H1 (cell line): ENCODE results near the gene PBX2. TPM values are rescaled to one million over a fixed set of nuclear protein-coding genes. Genes with fewer than 3 reads are reported as not detected.
A peak's percentile ranks its signal among the peaks of the same experiment; 100 is the strongest.

Source experiments
- CTCF ChIA-PET: fragments of 300-600 bp; sonication (Branson Sonifier 250); formaldehyde crosslinking; loops from one replicate; lab custom pipeline; 2021; ENCODE audit not compliant: partially characterized antibody; lab: Charles Lee
- POLR2A ChIA-PET: fragments of 300-600 bp; sonication (Branson Sonifier 250); formaldehyde crosslinking; loops from one replicate; lab custom pipeline; 2021; ENCODE audit warnings: inconsistent platforms; ENCODE audit not compliant: partially characterized antibody; lab: Charles Lee
- DNase-seq, 2 experiments: peaks; one replicate each; pipeline versions ENCODE4 v3.0.0 to v3.0.0-alpha.2; 2010 to 2022; ENCODE audit warnings: low spot score in 2 of 2, low read depth in 1 of 2, mixed read lengths in 1 of 2
- FAIRE-seq: peaks from 2 replicates; lab custom pipeline; 2011; peaks lifted over from hg19 to GRCh38; lab: Jason Lieb, UNC
- H2AFZ ChIP-seq: 2 replicates; pipeline ENCODE4 v1.8.1; 2012; ENCODE audit warnings: low read length, inconsistent platforms
- H2AK5ac ChIP-seq: 2 replicates; pipeline ENCODE4 v1.6.1; 2013; ENCODE audit warnings: low read depth, low read length
- H2BK120ac ChIP-seq: replicated peaks from 2 replicates; pipeline ENCODE3; 2013; ENCODE audit warnings: low read depth, low read length, inconsistent platforms
- H2BK12ac ChIP-seq: 2 replicates; pipeline ENCODE4 v1.6.1; 2013; ENCODE audit warnings: low read depth, low read length
- H2BK15ac ChIP-seq: 2 replicates; pipeline ENCODE4 v1.6.1; 2013; ENCODE audit warnings: low read length
- H2BK20ac ChIP-seq: 2 replicates; pipeline ENCODE4 v1.6.1; 2013; ENCODE audit warnings: low read length
- H2BK5ac ChIP-seq: 2 replicates; pipeline ENCODE4 v1.6.1; 2013; ENCODE audit warnings: low read depth, low read length
- H3K14ac ChIP-seq: 2 replicates; pipeline ENCODE4 v1.6.1; 2013; ENCODE audit warnings: inconsistent platforms; ENCODE audit not compliant: insufficient read length
- H3K18ac ChIP-seq: 2 replicates; pipeline ENCODE4 v1.6.1; 2013; ENCODE audit warnings: low read length; ENCODE audit errors: extremely low read depth
- H3K23ac ChIP-seq: 2 replicates; pipeline ENCODE4 v1.6.1; 2013; ENCODE audit warnings: inconsistent platforms; ENCODE audit not compliant: insufficient read length
- H3K23me2 ChIP-seq: 2 replicates; pipeline ENCODE4 v1.6.1; 2013; ENCODE audit warnings: low read depth, low read length
- H3K27ac ChIP-seq: 2 replicates; pipeline ENCODE4 v1.6.1; 2011; ENCODE audit warnings: low read depth, low read length, inconsistent platforms
- H3K27me3 ChIP-seq, 4 experiments: replicated peaks in 1 of 4; 1 replicate in 1 of 4; 2 replicates in 3 of 4; pipeline versions ENCODE4 v1.6.1 to v1.8.1; 2011 to 2013; ENCODE audit warnings: low read length in 3 of 4, mild to moderate bottlenecking in 3 of 4, inconsistent platforms in 2 of 4, mixed read lengths in 2 of 4, moderate library complexity in 1 of 4; ENCODE audit not compliant: control insufficient read depth in 3 of 4, insufficient read depth in 3 of 4; ENCODE audit errors: extremely low read depth in 1 of 4
- H3K36me3 ChIP-seq, 4 experiments: 2 replicates each; pipeline versions ENCODE4 v1.6.1 to v1.8.1; 2011 to 2013; ENCODE audit warnings: mild to moderate bottlenecking in 4 of 4, low read length in 3 of 4, moderate library complexity in 2 of 4, control low read depth in 1 of 4, inconsistent platforms in 1 of 4; ENCODE audit not compliant: insufficient read depth in 4 of 4, control insufficient read depth in 2 of 4
- H3K4ac ChIP-seq: replicated peaks from 2 replicates; pipeline ENCODE3; 2013; ENCODE audit warnings: low read length, low read depth, mixed read lengths, inconsistent platforms; ENCODE audit not compliant: insufficient read length
- H3K4me1 ChIP-seq, 4 experiments: replicated peaks in 1 of 4; 1 replicate in 1 of 4; 2 replicates in 3 of 4; pipeline versions ENCODE4 v1.6.1 to v1.8.1; 2011 to 2013; ENCODE audit warnings: low read length in 3 of 4, inconsistent platforms in 2 of 4, mixed read lengths in 1 of 4; ENCODE audit not compliant: insufficient read depth in 4 of 4, control insufficient read depth in 3 of 4
- H3K4me2 ChIP-seq, 2 experiments: 2 replicates each; pipeline versions ENCODE4 v1.6.1 to v1.8.1; 2011 to 2013; ENCODE audit warnings: low read depth in 2 of 2, low read length in 2 of 2, control low read depth in 1 of 2, inconsistent platforms in 1 of 2, mild to moderate bottlenecking in 1 of 2; ENCODE audit not compliant: insufficient read depth in 1 of 2
- H3K4me3 ChIP-seq, 4 experiments: fragments of 200-600, 300-600 bp in 1 of 4; sonication (generic), shearing (Covaris generic), sonication (Bioruptor Twin) in 1 of 4; 2 replicates each; pipeline versions ENCODE4 v1.5.1 to v1.8.1; 2011 to 2016; ENCODE audit warnings: low read length in 4 of 4, low read depth in 3 of 4, control low read depth in 2 of 4, inconsistent platforms in 2 of 4, mild to moderate bottlenecking in 2 of 4, mixed read lengths in 1 of 4, moderate library complexity in 1 of 4; ENCODE audit not compliant: insufficient read depth in 2 of 4; ENCODE audit errors: extremely low read depth in 1 of 4
- H3K56ac ChIP-seq: replicated peaks from 2 replicates; pipeline ENCODE3; 2013; ENCODE audit warnings: low read depth, mild to moderate bottlenecking, mixed read lengths, low read length, inconsistent platforms; ENCODE audit not compliant: insufficient read length
- H3K79me1 ChIP-seq: 2 replicates; pipeline ENCODE4 v1.6.1; 2013; ENCODE audit warnings: low read depth, low read length, control low read depth
- H3K79me2 ChIP-seq, 2 experiments: 2 replicates each; pipeline versions ENCODE4 v1.6.1 to v1.8.1; 2012 to 2013; ENCODE audit warnings: low read length in 2 of 2, mild to moderate bottlenecking in 2 of 2, inconsistent platforms in 1 of 2; ENCODE audit not compliant: insufficient read depth in 2 of 2, control insufficient read depth in 1 of 2
- H3K9ac ChIP-seq, 4 experiments: replicated peaks in 1 of 4; 1 replicate in 1 of 4; 2 replicates in 3 of 4; pipeline versions ENCODE4 v1.6.1 to v1.8.1; 2011 to 2013; ENCODE audit warnings: low read depth in 3 of 4, low read length in 3 of 4, control low read depth in 2 of 4, mild to moderate bottlenecking in 2 of 4, moderate library complexity in 2 of 4, inconsistent platforms in 1 of 4; ENCODE audit errors: extremely low read depth in 1 of 4
- H3K9me3 ChIP-seq, 2 experiments: 2 replicates each; pipeline versions ENCODE4 v1.6.1 to v1.8.1; 2012 to 2013; ENCODE audit warnings: mild to moderate bottlenecking in 2 of 2, moderate library complexity in 2 of 2, control low read depth in 1 of 2, inconsistent platforms in 1 of 2, low read depth in 1 of 2, low read length in 1 of 2, mixed read lengths in 1 of 2; ENCODE audit not compliant: insufficient read depth in 2 of 2
- H4K20me1 ChIP-seq, 2 experiments: replicated peaks in 1 of 2; 2 replicates each; pipeline versions ENCODE3 to v1.8.1; 2011 to 2013; ENCODE audit warnings: inconsistent platforms in 2 of 2, low read length in 2 of 2, mild to moderate bottlenecking in 1 of 2; ENCODE audit not compliant: insufficient read depth in 2 of 2, control insufficient read depth in 1 of 2
- H4K5ac ChIP-seq: 2 replicates; pipeline ENCODE4 v1.6.1; 2013; ENCODE audit warnings: low read length, low read depth, mixed read lengths, inconsistent platforms; ENCODE audit not compliant: insufficient read length
- H4K8ac ChIP-seq: 2 replicates; pipeline ENCODE4 v1.8.0; 2013; ENCODE audit warnings: mild to moderate bottlenecking, moderate library complexity, low read length, inconsistent platforms; ENCODE audit not compliant: insufficient read depth; ENCODE audit errors: extremely low read depth
- H4K91ac ChIP-seq: replicated peaks from 2 replicates; pipeline ENCODE3; 2013; ENCODE audit warnings: low read length, mixed read lengths, inconsistent platforms; ENCODE audit not compliant: insufficient read length
- BCL11A ChIP-seq, 2 experiments: IDR thresholded peaks; one replicate each; pipeline ENCODE4 v1.6.1; 2011; ENCODE audit warnings: low read depth in 2 of 2, low read length in 2 of 2, mild to moderate bottlenecking in 2 of 2
- GABPA ChIP-seq: IDR thresholded peaks from 2 replicates; pipeline ENCODE4 v1.6.1; 2011; ENCODE audit warnings: mild to moderate bottlenecking, low read length, moderate library complexity, borderline replicate concordance; ENCODE audit not compliant: insufficient read depth
- MAX ChIP-seq: IDR thresholded peaks from 2 replicates; pipeline ENCODE4 v1.6.1; 2012; ENCODE audit warnings: inconsistent platforms
- RFX5 ChIP-seq: IDR thresholded peaks from 2 replicates; pipeline ENCODE4 v1.6.1; 2011; ENCODE audit warnings: low read depth, low read length, improper control_type of control experiment, borderline replicate concordance
- SIN3A ChIP-seq, 2 experiments: IDR thresholded peaks in 1 of 2; conservative IDR thresholded peaks in 1 of 2; 2 replicates each; pipeline ENCODE4 v1.6.1; 2011 to 2012; ENCODE audit warnings: low read length in 2 of 2, improper control_type of control experiment in 1 of 2, low read depth in 1 of 2, mild to moderate bottlenecking in 1 of 2
- SIRT6 ChIP-seq: IDR thresholded peaks from one replicate; pipeline ENCODE4 v1.7.1; 2012; ENCODE audit warnings: low read length, inconsistent platforms
- SIX5 ChIP-seq: IDR thresholded peaks from 2 replicates; pipeline ENCODE4 v1.6.1; 2011; ENCODE audit warnings: mild to moderate bottlenecking, low read depth, low read length
- SP2 ChIP-seq: IDR thresholded peaks from 2 replicates; pipeline ENCODE4 v1.6.1; 2012; ENCODE audit warnings: mild to moderate bottlenecking, low read length, inconsistent platforms
- SP4 ChIP-seq: IDR thresholded peaks from 2 replicates; pipeline ENCODE4 v1.6.1; 2012; ENCODE audit warnings: low read length, inconsistent platforms
- TCF12 ChIP-seq: IDR thresholded peaks from 2 replicates; pipeline ENCODE4 v1.6.1; 2011; ENCODE audit warnings: low read depth, mild to moderate bottlenecking, low read length
- USF2 ChIP-seq: IDR thresholded peaks from 2 replicates; pipeline ENCODE4 v1.6.1; 2011; ENCODE audit warnings: low read length, improper control_type of control experiment
- WGBS, 2 experiments: shearing (Covaris generic) in 1 of 2; methylation state at CpG; one replicate each; pipeline versions ENCODE4 v1.1.6 to v1.1.7; 2013 to 2015; ENCODE audit warnings: low lambda C conversion rate in 2 of 2, mixed read lengths in 2 of 2, inconsistent platforms in 1 of 2, low coverage in 1 of 2, missing lambda C conversion rate in 1 of 2; ENCODE audit not compliant: insufficient replicate concordance in 2 of 2, insufficient coverage in 1 of 2, insufficient read length in 1 of 2; ENCODE audit errors: extremely low coverage in 1 of 2, missing lambda C conversion rate in 1 of 2; 5-methylcytosine and 5-hydroxymethylcytosine counted together
- polyA plus RNA-seq, 7 experiments: library from polyadenylated mRNA; depleted of rRNA in 3 of 7; stranded (reverse) in 5 of 7; unstranded in 2 of 7; fragments of >200 nt in 5 of 7; fragments of 200-250 nt in 2 of 7; gene quantifications; 1 replicate in 5 of 7; 2 replicates in 1 of 7; 4 replicates in 1 of 7; pipeline versions ENCODE4 v1.2.1 to v1.2.3, GENCODE V29; 2011 to 2013; ENCODE audit warnings: missing spikeins in 2 of 7, mixed read lengths in 2 of 7
- total RNA-seq: library from RNA; stranded (reverse); fragmentation: NEBNext Ultra II Directional; extraction: Animal tissue kit (Norgen Biotek cat#: 25700); gene quantifications from 2 replicates; pipeline ENCODE4 v1.2.1, GENCODE V29; 2021

PBX2 gene
- total and polyA plus RNA-seq, 2 of the 8 experiments (the other 6 are each of a cell fraction or from before 2014, with no cell fraction given): 102 to 130 TPM

- no peak overlapping the region for H2BK20ac ChIP-seq
- peaks cover 5 to 21% (median 9%) of the 10 kb centered on the region in 4 experiments; a peak in 6 of 7 replicates for H3K4me1 ChIP-seq
- H3K4me3 ChIP-seq: peak overlapping the region; percentile 91 to 99 (median 95)
- H3K27me3 ChIP-seq: no peaks in the 10 kb centered on the region
- peaks cover 3 to 6% of the 10 kb centered on the region in 2 experiments for H4K20me1 ChIP-seq
- H3K79me2 ChIP-seq: peaks cover 13 to 47% of the 10 kb centered on the region in 2 experiments
- peak overlapping the region; percentile 91; the same call in 1 of the 2 replicates for H2BK12ac ChIP-seq
- peak overlapping the region; percentile 73 for H4K91ac ChIP-seq
- peak overlapping the region; percentile 91; the same call in 1 of the 2 replicates for H2AK5ac ChIP-seq
- H2BK120ac ChIP-seq: no peak overlapping the region
- FAIRE-seq (no peak), DNase-seq (peak in 1 of 2 experiments; percentile 90)
- peaks cover 2 to 19% (median 9%) of the 10 kb centered on the region in 4 experiments; a peak in 7 of 8 replicates for H3K36me3 ChIP-seq
- H2BK5ac ChIP-seq: peak overlapping the region; percentile 97
- H3K23ac ChIP-seq: no peak overlapping the region
- H3K14ac ChIP-seq: no peak overlapping the region
- WGBS, 2 experiments: 0% methylated on average over 15 of the region's 20 CpGs; no CpG with 5 or more reads in 1 of the 2 experiments
- peak overlapping the region; percentile 97 for H3K18ac ChIP-seq
- H3K56ac ChIP-seq: peak overlapping the region; percentile 26
- H3K79me1 ChIP-seq: peaks cover 9% of the 10 kb centered on the region; the same call in 1 of the 2 replicates
- ChIA-PET CTCF (interaction anchor here (0.6 to 2.4 kb wide), 6 partner anchors 11 to 59 kb away, joined by 3 to 10 read pairs (median 3); no protein-coding TSS in a partner anchor), POLR2A (interaction anchor here (0.6 to 7.9 kb wide), 16 partner anchors 8 to 794 kb away, joined by 3 to 194 read pairs (median 6); partner anchors contain the start of genes ATF6B, EGFL8, FKBPL and GPSM3)
- no peaks in the 10 kb centered on the region for H3K9me3 ChIP-seq
- peak overlapping the region; percentile 11 for H3K4ac ChIP-seq
- peak overlapping the region; percentile 67 to 96 (median 86) for H3K9ac ChIP-seq
- peak overlapping the region; percentile 95; the same call in 1 of the 2 replicates for H4K8ac ChIP-seq
- no peak overlapping the region for H2BK15ac ChIP-seq
- H3K4me2 ChIP-seq: peak overlapping the region; percentile 99 to 100
- H3K23me2 ChIP-seq: peaks cover 26% of the 10 kb centered on the region
- H4K5ac ChIP-seq: peak overlapping the region; percentile 79
- H2AFZ ChIP-seq: no peak overlapping the region
- peak overlapping the region; percentile 95 for H3K27ac ChIP-seq
- no peak for TF ChIP-seq SIX5
- no peak for TF ChIP-seq USF2
- TF ChIP-seq BCL11A (IDR thresholded peaks at IDR 0.05; ENCODE audit: low read depth in 2 of 2, low read length in 2 of 2): no peak
- no peak for TF ChIP-seq GABPA
- TF ChIP-seq SP2: no peak
- no peak for TF ChIP-seq TCF12
- no peak for TF ChIP-seq SIRT6
- TF ChIP-seq SIN3A (conservative IDR thresholded peaks at IDR 0.05 in 1 of 2, IDR thresholded peaks at IDR 0.05 in 1 of 2; ENCODE audit: low read depth in 1 of 2, low read length in 2 of 2): no peak
- TF ChIP-seq MAX: no peak
- TF ChIP-seq RFX5: no peak
- no peak for TF ChIP-seq SP4
Measured at GRCh38 chr6:32177183-32177787, 12.7 kb downstream of the PBX2 start.
